HG03045 (cell line): ENCODE data around the gene RNF44.

ENCODE experiments used
- ATAC-seq: cut with Tn5 transposase; IDR thresholded peaks from one replicate; pipeline ENCODE4 v1.9.1; 2021; ENCODE audit warnings: mild to moderate bottlenecking, moderate library complexity; ENCODE audit not compliant: unreplicated experiment

RNF44 gene

GRCh38 chr5:176535664-176536131, 1.5 kb downstream of the RNF44 start:
- ATAC-seq, result no peak

GRCh38 chr5:176535101-176535663, 2.0 kb downstream of the RNF44 start:
- ATAC-seq, result no peak

- no peak for ATAC-seq
Observed at GRCh38 chr5:176534640-176535039, 2.6 kb downstream of the RNF44 start.

GRCh38 chr5:176533894-176534611, 3.1 kb downstream of the RNF44 start:
- no peak for ATAC-seq

GRCh38 chr5:176533390-176533789, 3.8 kb downstream of the RNF44 start:
- ATAC-seq, result no peak

GRCh38 chr5:176532795-176533194, 4.4 kb downstream of the RNF44 start:
- ATAC-seq, result no peak

GRCh38 chr5:176531902-176532493, 5.2 kb downstream of the RNF44 start:
- no peak for ATAC-seq

- no peak for ATAC-seq
Observed at GRCh38 chr5:176530983-176531901, 6.0 kb downstream of the RNF44 start.

GRCh38 chr5:176530393-176530982, 6.7 kb downstream of the RNF44 start:
- ATAC-seq, result no peak

GRCh38 chr5:176529741-176530141, 7.5 kb downstream of the RNF44 start:
- no peak for ATAC-seq

GRCh38 chr5:176529116-176529740, 8.0 kb downstream of the RNF44 start:
- ATAC-seq, result no peak

- ATAC-seq, result no peak
Observed at GRCh38 chr5:176528761-176529115, 8.5 kb downstream of the RNF44 start.

- no peak for ATAC-seq
Observed at GRCh38 chr5:176528301-176528700, 8.9 kb downstream of the RNF44 start.

- no peak for ATAC-seq
Observed at GRCh38 chr5:176527246-176528222, 9.7 kb downstream of the RNF44 start.

- no peak for ATAC-seq
Observed at GRCh38 chr5:176526462-176526861, 10.7 kb downstream of the RNF44 start.

- no peak for ATAC-seq
Observed at GRCh38 chr5:176525677-176526076, 11.5 kb downstream of the RNF44 start.

GRCh38 chr5:176524987-176525386, 12.2 kb downstream of the RNF44 start:
- no peak for ATAC-seq

- no peak for ATAC-seq
Observed at GRCh38 chr5:176524138-176524537, 13.1 kb downstream of the RNF44 start.

- ATAC-seq, result no peak
Observed at GRCh38 chr5:176521699-176522263, 15.4 kb downstream of the RNF44 start.
